Central memory CD8-positive, alpha-beta T cell (primary cell): ENCODE results near the gene SMCR8.

Source experiments
- ATAC-seq: fragments of 150-1000 bp; cut with Tn5 transposase; replicated peaks from 2 replicates; pipeline ENCODE4 v1.10.0; 2022; ENCODE audit warnings: mild to moderate bottlenecking, moderate FRiP score, moderate number of reproducible peaks; ENCODE audit not compliant: poor library complexity, severe bottlenecking; ENCODE audit errors: extremely low read depth
- DNase-seq, 2 donors: peaks; one replicate each; pipeline ENCODE4 v3.0.0; 2021; ENCODE audit warnings: low spot score in 2 of 2
- H3K27ac Mint-ChIP-seq: one replicate; pipeline ENCODE4 v1.8.0; 2022; ENCODE audit warnings: low read depth, mild to moderate bottlenecking, moderate library complexity, mixed read lengths
- H3K27me3 Mint-ChIP-seq: one replicate; pipeline ENCODE4 v1.8.0; 2022; ENCODE audit warnings: mixed read lengths
- H3K36me3 Mint-ChIP-seq: one replicate; pipeline ENCODE4 v1.8.0; 2022; ENCODE audit warnings: mild to moderate bottlenecking, moderate library complexity, mixed read lengths; ENCODE audit not compliant: insufficient read depth
- H3K4me1 Mint-ChIP-seq: one replicate; pipeline ENCODE4 v1.8.0; 2022; ENCODE audit warnings: mixed read lengths
- H3K4me3 Mint-ChIP-seq: one replicate; pipeline ENCODE4 v1.8.0; 2022; ENCODE audit warnings: mild to moderate bottlenecking, moderate library complexity, mixed read lengths
- H3K9me3 Mint-ChIP-seq: one replicate; pipeline ENCODE4 v1.8.0; 2022; ENCODE audit warnings: mixed read lengths

SMCR8 gene

GRCh38 chr17:18314731-18315561, at the start of gene SMCR8, which contains the start of gene TOP3A:
Gene SMCR8 (plus strand): TSS chr17:18315293. CDS start chr17:18315790, 497 bp downstream.
Gene TOP3A (minus strand): TSS chr17:18314994. CDS start chr17:18314778, 216 bp downstream.
- ATAC-seq (peak; percentile 96), DNase-seq (peak; percentile 86 to 96)
- no peaks in the 10 kb centered on the region for H3K9me3 Mint-ChIP-seq
- peaks cover 67% of the 10 kb centered on the region for H3K4me1 Mint-ChIP-seq
- H3K4me3 Mint-ChIP-seq = peak within 1 kb of the TSS; percentile 82
- H3K27me3 Mint-ChIP-seq = no peaks in the 10 kb centered on the region
- peaks cover 31% of the 10 kb centered on the region for H3K36me3 Mint-ChIP-seq
- H3K27ac Mint-ChIP-seq = peak within 1 kb of the TSS; percentile 88

DNA sequence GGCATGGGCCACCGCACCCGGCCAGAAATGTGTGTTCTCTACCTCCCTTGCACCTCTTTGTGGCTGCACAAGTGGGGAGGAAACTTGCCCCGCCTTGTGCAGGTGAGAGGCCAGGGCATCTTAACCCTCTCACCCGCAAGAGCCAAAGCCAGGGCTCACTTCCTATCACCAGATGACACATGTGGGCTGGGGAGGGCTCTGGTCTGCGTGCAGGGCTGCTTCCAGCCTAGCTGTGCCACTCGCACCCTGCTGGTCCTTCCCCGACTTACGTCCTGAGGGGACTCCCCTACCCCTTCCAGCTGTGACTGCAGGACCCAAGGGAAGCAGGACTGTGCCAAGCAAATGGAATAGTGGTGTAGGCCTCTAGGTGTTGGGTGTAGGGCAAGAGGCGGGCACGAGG, 47.7 kb upstream of the SMCR8 start:
- H3K27me3 Mint-ChIP-seq = no peaks in the 10 kb centered on the region
- DNase-seq (no peak), ATAC-seq (peak; percentile 54)
- peaks cover 14% of the 10 kb centered on the region for H3K4me1 Mint-ChIP-seq
- H3K9me3 Mint-ChIP-seq = no peaks in the 10 kb centered on the region
- peaks cover 5% of the 10 kb centered on the region for H3K36me3 Mint-ChIP-seq
- H3K27ac Mint-ChIP-seq = no peak overlapping the region
- H3K4me3 Mint-ChIP-seq = peak overlapping the region; percentile 18

GRCh38 chr17:18267927-18268711, 47.0 kb upstream of the SMCR8 start:
- Mint-ChIP-seq H3K9me3 (no peaks in the 10 kb centered on the region), H3K27ac (no peak overlapping the region)
- no peak for DNase-seq

GRCh38 chr17:18270046-18270931, 44.8 kb upstream of the SMCR8 start:
- H3K36me3 Mint-ChIP-seq = peaks cover 5% of the 10 kb centered on the region
- ATAC-seq = no peak
- no peak overlapping the region for H3K27ac Mint-ChIP-seq
- no peaks in the 10 kb centered on the region for H3K27me3 Mint-ChIP-seq
- H3K4me1 Mint-ChIP-seq = peaks cover 14% of the 10 kb centered on the region
- DNase-seq = no peak
- H3K9me3 Mint-ChIP-seq = no peaks in the 10 kb centered on the region
- H3K4me3 Mint-ChIP-seq = no peak overlapping the region

More at GRCh38 chr17:18267927-18268711, 47.0 kb upstream of the SMCR8 start:
- Mint-ChIP-seq H3K4me1 (peaks cover 14% of the 10 kb centered on the region), H3K27me3 (no peaks in the 10 kb centered on the region), H3K4me3 (peak overlapping the region; percentile 18), H3K36me3 (peaks cover 2% of the 10 kb centered on the region)
- ATAC-seq = peak; percentile 73

GRCh38 chr17:18277076-18277475, 38.0 kb upstream of the SMCR8 start:
- ATAC-seq (no peak), DNase-seq (no peak)
- no peaks in the 10 kb centered on the region for H3K27me3 Mint-ChIP-seq
- no peaks in the 10 kb centered on the region for H3K4me1 Mint-ChIP-seq
- H3K36me3 Mint-ChIP-seq = peaks cover 26% of the 10 kb centered on the region
- no peak overlapping the region for H3K4me3 Mint-ChIP-seq
- no peaks in the 10 kb centered on the region for H3K9me3 Mint-ChIP-seq
- no peak overlapping the region for H3K27ac Mint-ChIP-seq

DNA sequence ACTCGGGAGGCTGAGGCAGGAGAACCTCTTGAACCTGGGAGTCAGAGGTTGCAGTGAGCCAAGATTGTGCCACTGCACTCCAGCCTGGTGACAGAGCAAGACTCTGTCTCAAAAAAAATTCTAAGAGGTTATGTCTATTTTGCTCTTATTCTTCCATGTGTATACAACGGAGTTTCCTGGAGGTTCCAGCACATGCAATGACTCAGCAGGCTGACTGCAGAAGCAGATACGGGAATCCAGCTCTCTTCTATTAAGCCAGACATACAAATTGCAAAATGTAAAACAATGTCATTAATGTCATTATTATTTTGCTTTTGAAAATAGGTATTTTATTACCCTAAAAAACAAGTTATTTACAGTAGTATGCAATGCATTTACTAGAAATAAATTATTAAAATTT, 36.2 kb upstream of the SMCR8 start:
- ATAC-seq (no peak), DNase-seq (no peak)
- Mint-ChIP-seq H3K9me3 (no peaks in the 10 kb centered on the region), H3K36me3 (peaks cover 35% of the 10 kb centered on the region), H3K27ac (no peak overlapping the region), H3K27me3 (no peaks in the 10 kb centered on the region), H3K4me3 (no peak overlapping the region), H3K4me1 (no peaks in the 10 kb centered on the region)

DNA sequence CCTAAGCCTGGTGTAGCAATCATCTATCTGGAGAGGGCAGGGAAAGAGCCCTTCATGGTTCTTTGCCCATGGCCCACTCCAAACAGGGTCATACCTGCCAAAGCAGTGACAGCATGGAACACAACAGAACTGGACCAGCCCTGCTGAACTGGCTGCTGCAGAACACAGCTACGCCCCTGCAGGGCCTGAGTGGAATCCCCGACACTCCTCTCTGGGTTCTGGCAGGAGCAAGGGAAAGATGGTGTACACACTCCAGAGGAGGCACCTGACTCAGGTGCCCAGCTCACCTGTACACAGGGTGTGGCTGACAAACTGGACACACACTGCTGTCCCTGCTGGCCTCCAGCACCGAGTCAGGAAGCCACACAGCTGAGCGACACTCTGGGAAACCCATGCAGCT, 34.8 kb upstream of the SMCR8 start:
- no peak for ATAC-seq
- DNase-seq = no peak
- Mint-ChIP-seq H3K4me3 (no peak overlapping the region), H3K4me1 (no peaks in the 10 kb centered on the region), H3K9me3 (no peaks in the 10 kb centered on the region), H3K27ac (no peak overlapping the region), H3K27me3 (no peaks in the 10 kb centered on the region), H3K36me3 (peaks cover 39% of the 10 kb centered on the region)

- H3K4me1 Mint-ChIP-seq = no peaks in the 10 kb centered on the region
- H3K27ac Mint-ChIP-seq = no peak overlapping the region
- ATAC-seq = no peak
- H3K27me3 Mint-ChIP-seq = no peaks in the 10 kb centered on the region
- no peak overlapping the region for H3K4me3 Mint-ChIP-seq
- no peaks in the 10 kb centered on the region for H3K9me3 Mint-ChIP-seq
- DNase-seq = no peak
- peaks cover 42% of the 10 kb centered on the region for H3K36me3 Mint-ChIP-seq
These were observed 34.2 kb upstream of the SMCR8 start for GRCh38 chr17:18280766-18281371.

DNA sequence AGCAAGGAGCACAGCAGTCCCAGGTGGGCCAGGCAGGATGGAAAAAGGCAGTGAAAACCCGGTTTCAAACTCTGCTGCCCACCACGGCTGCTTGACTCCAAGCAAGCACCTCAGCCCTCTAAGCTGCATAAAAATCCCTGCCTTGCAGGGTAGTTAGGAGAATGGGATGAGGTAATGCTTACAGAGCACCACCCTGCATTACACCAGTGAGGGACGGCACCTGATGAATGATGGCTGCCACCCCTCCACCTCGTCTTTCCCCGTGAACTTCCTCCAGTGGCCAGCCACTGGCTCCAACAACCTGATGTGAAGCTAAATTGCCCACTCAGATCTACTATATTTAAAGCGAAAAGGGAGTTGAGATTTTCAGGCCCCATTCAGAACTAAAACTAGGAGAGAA, 33.3 kb upstream of the SMCR8 start:
- DNase-seq (no peak), ATAC-seq (no peak)
- Mint-ChIP-seq H3K36me3 (peaks cover 44% of the 10 kb centered on the region), H3K4me3 (no peak overlapping the region), H3K27ac (no peak overlapping the region), H3K27me3 (no peaks in the 10 kb centered on the region), H3K9me3 (no peaks in the 10 kb centered on the region), H3K4me1 (no peaks in the 10 kb centered on the region)

- no peak overlapping the region for H3K27ac Mint-ChIP-seq
- H3K27me3 Mint-ChIP-seq = no peaks in the 10 kb centered on the region
- DNase-seq (no peak), ATAC-seq (no peak)
- H3K4me3 Mint-ChIP-seq = no peak overlapping the region
- peaks cover 54% of the 10 kb centered on the region for H3K36me3 Mint-ChIP-seq
- H3K9me3 Mint-ChIP-seq = no peaks in the 10 kb centered on the region
- H3K4me1 Mint-ChIP-seq = no peaks in the 10 kb centered on the region
These were observed 29.8 kb upstream of the SMCR8 start for GRCh38 chr17:18285296-18285695.

GRCh38 chr17:18291718-18292540, 23.2 kb upstream of the SMCR8 start:
- H3K27ac Mint-ChIP-seq = no peak overlapping the region
- no peaks in the 10 kb centered on the region for H3K4me1 Mint-ChIP-seq
- H3K4me3 Mint-ChIP-seq = no peak overlapping the region
- ATAC-seq (no peak), DNase-seq (no peak)
- H3K9me3 Mint-ChIP-seq = no peaks in the 10 kb centered on the region
- no peaks in the 10 kb centered on the region for H3K27me3 Mint-ChIP-seq
- H3K36me3 Mint-ChIP-seq = peaks cover 46% of the 10 kb centered on the region
